ENCODE results near the gene PDE6B.

PDE6B gene

DNA sequence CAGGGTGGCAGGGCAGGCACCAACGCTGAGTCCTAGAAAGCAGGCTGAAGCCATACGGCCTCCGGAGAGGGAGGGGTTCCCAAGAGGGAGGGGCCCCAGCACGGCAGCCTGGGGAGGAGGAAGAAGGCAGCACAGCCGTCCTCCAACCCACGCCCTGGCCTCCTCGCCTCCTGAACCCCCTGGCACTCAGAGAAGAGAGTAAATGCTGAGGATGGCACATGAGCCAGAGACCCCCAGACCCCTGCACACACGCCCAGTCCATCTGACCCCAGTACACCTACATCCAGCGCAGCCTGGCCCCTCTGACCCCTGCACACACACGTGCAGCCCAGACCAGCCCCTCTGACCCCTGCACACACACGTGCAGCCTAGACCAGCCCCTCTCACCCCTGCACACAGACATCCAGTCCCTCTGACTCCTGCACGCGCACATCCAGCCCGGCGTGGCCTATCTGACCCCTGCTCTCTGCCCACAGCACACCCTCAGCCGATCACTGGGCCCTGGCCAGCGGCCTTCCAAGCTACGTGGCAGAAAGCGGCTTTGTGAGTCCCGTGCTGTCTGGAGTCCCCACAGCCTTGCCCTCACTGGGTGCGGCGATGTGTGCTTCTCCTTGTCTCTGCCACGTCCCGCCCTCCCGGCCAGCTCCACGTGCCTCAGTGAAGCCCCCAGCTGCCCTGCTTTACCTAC is 30.2 kb downstream of the PDE6B start:
- H3K4me3 ChIP-seq (ENCODE audit: low read length), result no peak overlapping the region
- H3K4me1 ChIP-seq (ENCODE audit: insufficient read depth, low read length), result no peaks in the 10 kb centered on the region
- H2AFZ ChIP-seq (ENCODE audit: low read depth, low read length), result no peak overlapping the region
- no peaks in the 10 kb centered on the region for H3K36me3 ChIP-seq (ENCODE audit: insufficient read depth, low read length)
- peaks cover 2% of the 10 kb centered on the region for H3K9me3 ChIP-seq (ENCODE audit: low read length)
- no peaks in the 10 kb centered on the region for H3K27me3 ChIP-seq (ENCODE audit: insufficient read depth, low read length)

DNA sequence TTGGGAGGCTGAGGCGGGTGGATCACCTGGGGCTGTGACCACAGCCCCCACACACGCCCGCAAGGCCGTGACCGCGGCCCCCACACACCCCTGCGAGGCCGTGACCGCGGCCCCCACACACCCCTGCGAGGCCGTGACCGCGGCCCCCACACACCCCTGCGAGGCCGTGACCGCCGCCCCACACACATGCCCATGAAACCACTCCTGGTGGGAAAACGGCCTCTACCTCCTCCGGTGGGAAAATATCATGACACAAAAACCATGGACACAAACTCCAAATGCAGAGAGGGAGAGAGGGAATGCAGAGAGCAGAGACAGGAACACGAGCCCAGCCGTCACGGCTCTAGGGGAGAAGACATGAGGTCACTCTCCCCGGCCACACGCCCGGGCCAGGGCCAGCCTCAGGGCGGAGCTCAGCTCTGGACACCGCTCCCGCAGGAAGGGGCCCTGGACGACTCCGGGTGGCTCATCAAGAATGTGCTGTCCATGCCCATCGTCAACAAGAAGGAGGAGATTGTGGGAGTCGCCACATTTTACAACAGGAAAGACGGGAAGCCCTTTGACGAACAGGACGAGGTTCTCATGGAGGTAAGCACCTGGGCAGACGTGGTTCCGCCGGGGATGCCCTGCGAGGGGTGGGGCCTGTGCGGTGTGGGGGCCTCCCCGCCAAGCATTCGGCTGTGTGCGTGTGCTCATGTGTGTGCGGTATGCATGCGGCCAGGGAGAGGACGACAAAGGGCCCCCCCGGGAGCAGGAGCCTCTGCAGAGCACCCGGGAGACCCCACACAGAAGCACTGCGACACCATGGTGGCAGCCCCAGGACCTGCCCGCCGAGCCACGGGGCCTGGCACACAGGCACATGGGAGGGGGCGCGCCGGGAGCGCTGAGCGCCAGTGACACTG is 31.3 kb downstream of the PDE6B start:
- Histone ChIP-seq H3K9me3 (ENCODE audit: low read length) (peaks cover 2% of the 10 kb centered on the region), H3K36me3 (ENCODE audit: insufficient read depth, low read length) (no peaks in the 10 kb centered on the region), H3K4me3 (ENCODE audit: low read length) (no peak overlapping the region), H2AFZ (ENCODE audit: low read depth, low read length) (no peak overlapping the region), H3K27me3 (ENCODE audit: insufficient read depth, low read length) (no peaks in the 10 kb centered on the region), H3K4me1 (ENCODE audit: insufficient read depth, low read length) (no peaks in the 10 kb centered on the region)

DNA sequence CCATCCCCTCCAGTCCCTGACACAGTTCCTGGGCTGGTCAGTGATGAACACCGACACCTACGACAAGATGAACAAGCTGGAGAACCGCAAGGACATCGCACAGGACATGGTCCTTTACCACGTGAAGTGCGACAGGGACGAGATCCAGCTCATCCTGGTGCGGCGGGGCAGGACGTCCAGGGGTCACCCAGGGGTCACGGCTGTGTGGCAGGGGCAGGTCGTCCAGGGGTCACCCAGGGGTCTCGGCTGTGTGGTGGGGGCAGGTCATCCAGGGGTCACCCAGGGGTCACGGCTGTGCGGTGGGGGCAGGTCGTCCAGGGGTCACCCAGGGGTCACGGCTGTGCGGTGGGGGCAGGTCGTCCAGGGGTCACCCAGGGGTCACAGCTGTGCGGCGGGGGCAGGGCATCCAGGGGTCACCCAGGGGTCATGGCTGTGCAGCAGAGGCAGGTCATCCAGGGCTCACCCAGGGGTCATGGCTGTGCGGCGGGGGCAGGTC is 32.0 kb downstream of the PDE6B start:
- Histone ChIP-seq H2AFZ (ENCODE audit: low read depth, low read length) (no peak overlapping the region), H3K4me3 (ENCODE audit: low read length) (no peak overlapping the region), H3K4me1 (ENCODE audit: insufficient read depth, low read length) (no peaks in the 10 kb centered on the region)

DNA sequence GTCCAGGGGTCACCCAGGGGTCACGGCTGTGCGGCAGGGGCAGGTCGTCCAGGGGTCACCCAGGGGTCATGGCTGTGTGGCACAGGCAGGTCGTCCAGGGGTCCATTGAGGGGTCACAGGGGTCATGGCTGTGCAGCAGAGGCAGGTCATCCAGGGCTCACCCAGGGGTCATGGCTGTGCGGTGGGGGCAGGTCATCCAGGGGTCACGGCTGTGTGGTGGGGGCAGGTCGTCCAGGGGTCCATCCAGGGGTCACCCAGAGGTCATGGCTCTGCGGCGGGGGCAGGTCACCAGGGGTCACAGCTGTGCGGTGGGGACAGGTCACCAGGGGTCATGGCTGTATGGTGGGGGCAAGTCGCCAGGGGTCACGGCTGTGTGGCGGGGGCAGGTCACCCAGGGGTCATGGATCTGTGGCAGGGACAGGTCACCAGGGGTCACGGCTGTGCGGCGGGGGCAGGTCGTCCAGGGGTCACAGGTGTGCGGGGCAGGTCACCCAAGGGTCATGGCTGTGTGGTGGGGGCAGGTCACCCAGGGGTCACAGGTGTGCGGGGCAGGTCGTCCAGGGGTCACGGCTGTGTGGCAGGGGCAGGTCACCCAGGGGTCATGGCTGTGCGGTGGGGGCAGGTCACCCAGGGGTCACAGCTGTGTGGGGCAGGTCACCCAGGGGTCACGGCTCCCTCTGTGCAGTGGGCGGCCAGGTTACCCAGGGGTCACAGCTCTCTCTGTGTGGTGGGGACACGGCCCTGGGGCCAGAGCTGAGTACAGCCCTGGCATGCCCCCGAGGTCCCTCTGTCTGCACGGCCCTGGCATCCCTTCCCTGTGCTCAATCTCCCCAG is 32.7 kb downstream of the PDE6B start:
- no peaks in the 10 kb centered on the region for H3K4me1 ChIP-seq (ENCODE audit: insufficient read depth, low read length)
- no peaks in the 10 kb centered on the region for H3K36me3 ChIP-seq (ENCODE audit: insufficient read depth, low read length)
- H3K4me3 ChIP-seq (ENCODE audit: low read length), result no peak overlapping the region
- H2AFZ ChIP-seq (ENCODE audit: low read depth, low read length), result no peak overlapping the region
- H3K27me3 ChIP-seq (ENCODE audit: insufficient read depth, low read length), result peaks cover 2% of the 10 kb centered on the region
- H3K9me3 ChIP-seq (ENCODE audit: low read length), result peaks cover 5% of the 10 kb centered on the region

More for the DNA sequence above, 32.0 kb downstream of the PDE6B start:
- Histone ChIP-seq H3K36me3 (ENCODE audit: insufficient read depth, low read length) (no peaks in the 10 kb centered on the region), H3K9me3 (ENCODE audit: low read length) (peaks cover 5% of the 10 kb centered on the region), H3K27me3 (ENCODE audit: insufficient read depth, low read length) (no peaks in the 10 kb centered on the region)

DNA sequence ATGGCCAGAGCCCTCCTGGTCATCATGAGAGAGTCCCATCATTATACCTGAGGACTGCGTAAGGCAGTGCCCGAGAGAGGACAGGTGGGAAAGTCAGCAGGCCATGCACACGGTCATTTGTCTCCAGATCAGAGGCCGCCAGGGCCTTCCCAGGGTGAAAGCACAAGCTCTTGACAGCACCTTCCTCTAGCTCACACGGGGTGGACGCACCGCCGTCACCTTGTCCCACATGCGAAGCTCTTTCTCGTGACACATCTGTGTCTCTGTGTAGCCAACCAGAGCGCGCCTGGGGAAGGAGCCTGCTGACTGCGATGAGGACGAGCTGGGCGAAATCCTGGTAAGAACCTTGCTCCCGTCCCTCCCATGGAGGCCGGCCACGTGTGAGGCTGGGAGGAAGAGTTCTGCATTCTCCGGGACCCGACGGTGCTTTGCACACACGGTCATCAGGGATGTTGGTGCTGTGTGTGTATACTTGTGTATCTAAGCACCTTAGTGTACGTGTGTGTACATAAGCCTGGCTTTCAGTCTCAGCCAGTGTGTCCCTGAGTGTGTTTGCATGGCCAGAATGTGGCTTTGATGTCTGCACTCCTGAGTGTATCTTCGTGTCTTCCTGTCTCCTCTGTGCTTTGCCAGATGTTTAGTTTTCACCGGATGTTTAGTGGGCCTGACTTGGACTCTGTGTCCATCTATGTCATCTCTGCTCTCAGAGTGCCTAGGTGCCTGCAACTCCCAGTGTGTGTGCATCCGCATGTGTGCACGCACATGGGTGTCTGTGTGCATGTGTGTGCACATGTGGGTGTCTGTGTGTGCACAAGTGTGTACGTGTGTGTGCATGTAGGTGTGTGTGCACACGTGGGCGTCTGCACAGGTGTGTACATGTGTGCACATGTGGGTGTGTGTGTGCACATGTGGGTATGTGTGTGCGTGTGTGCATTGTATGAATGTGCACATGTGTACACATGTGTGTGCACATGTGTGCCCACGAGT is 33.6 kb downstream of the PDE6B start:
- Histone ChIP-seq H2AFZ (ENCODE audit: low read depth, low read length) (no peak overlapping the region), H3K9me3 (ENCODE audit: low read length) (peaks cover 5% of the 10 kb centered on the region), H3K4me3 (ENCODE audit: low read length) (no peak overlapping the region), H3K4me1 (ENCODE audit: insufficient read depth, low read length) (no peaks in the 10 kb centered on the region), H3K27me3 (ENCODE audit: insufficient read depth, low read length) (peaks cover 11% of the 10 kb centered on the region), H3K36me3 (ENCODE audit: insufficient read depth, low read length) (no peaks in the 10 kb centered on the region)

DNA sequence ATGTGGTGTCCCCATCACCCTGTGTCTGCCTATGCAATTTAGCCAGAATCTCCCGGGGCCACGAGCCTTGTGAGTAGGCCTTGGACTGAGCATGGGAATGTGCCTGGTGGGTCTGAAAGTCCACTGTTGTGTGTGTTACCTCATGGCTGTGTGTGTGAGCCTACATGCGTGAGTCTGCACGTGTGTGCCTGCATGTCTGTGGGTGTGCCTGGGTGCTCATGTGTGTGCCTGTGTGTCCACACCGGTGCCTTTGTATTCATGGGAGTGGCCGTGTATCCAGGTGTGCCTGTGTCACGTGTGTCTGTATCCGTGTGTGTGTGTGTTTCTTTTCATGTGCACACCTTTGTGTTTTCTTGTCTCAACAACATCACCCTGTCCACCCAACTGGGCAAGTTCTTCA is 34.5 kb downstream of the PDE6B start:
- Histone ChIP-seq H3K36me3 (ENCODE audit: insufficient read depth, low read length) (no peaks in the 10 kb centered on the region), H3K4me1 (ENCODE audit: insufficient read depth, low read length) (no peaks in the 10 kb centered on the region), H3K9me3 (ENCODE audit: low read length) (peaks cover 8% of the 10 kb centered on the region), H3K27me3 (ENCODE audit: insufficient read depth, low read length) (peaks cover 19% of the 10 kb centered on the region), H2AFZ (ENCODE audit: low read depth, low read length) (no peak overlapping the region), H3K4me3 (ENCODE audit: low read length) (no peak overlapping the region)

DNA sequence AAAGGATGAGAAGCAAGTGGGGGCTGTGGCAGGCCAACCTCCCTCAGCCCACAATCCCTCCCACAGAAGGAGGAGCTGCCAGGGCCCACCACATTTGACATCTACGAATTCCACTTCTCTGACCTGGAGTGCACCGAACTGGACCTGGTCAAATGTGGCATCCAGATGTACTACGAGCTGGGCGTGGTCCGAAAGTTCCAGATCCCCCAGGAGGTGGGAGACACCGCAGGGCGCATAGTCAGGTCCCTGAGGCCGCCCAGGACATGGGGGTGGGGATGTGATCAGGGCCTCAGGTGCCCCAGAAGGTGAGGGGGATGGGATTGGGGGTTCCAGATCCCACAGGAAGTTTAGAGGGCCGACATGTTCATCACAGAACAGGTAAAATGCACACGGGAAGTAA is 35.0 kb downstream of the PDE6B start:
- Histone ChIP-seq H3K4me3 (ENCODE audit: low read length) (no peak overlapping the region), H3K36me3 (ENCODE audit: insufficient read depth, low read length) (no peaks in the 10 kb centered on the region), H3K4me1 (ENCODE audit: insufficient read depth, low read length) (no peaks in the 10 kb centered on the region), H2AFZ (ENCODE audit: low read depth, low read length) (no peak overlapping the region), H3K27me3 (ENCODE audit: insufficient read depth, low read length) (peaks cover 25% of the 10 kb centered on the region), H3K9me3 (ENCODE audit: low read length) (peaks cover 8% of the 10 kb centered on the region)

DNA sequence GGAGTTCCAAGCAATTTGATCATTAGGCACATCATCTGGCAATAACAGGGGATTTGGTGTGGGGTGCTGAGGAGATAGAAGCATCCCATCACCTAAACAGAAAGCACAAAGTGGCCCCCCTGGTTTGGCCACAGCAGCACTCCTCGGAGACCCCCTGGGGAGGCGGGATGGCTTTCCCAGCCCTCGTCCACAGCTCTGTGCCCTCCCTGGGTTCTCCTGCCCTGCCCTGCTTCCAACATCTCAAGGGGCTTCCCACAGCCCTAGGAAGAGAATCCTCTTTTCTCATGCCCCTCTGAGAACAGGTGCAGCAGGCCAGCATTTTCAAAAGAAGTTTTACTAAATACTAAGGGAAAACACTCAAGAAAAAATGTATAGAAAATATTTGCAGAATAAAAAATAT is 35.9 kb downstream of the PDE6B start:
- Histone ChIP-seq H3K36me3 (ENCODE audit: insufficient read depth, low read length) (no peaks in the 10 kb centered on the region), H3K4me3 (ENCODE audit: low read length) (no peak overlapping the region), H3K9me3 (ENCODE audit: low read length) (peaks cover 8% of the 10 kb centered on the region), H3K4me1 (ENCODE audit: insufficient read depth, low read length) (no peaks in the 10 kb centered on the region), H3K27me3 (ENCODE audit: insufficient read depth, low read length) (peaks cover 25% of the 10 kb centered on the region), H2AFZ (ENCODE audit: low read depth, low read length) (no peak overlapping the region)

DNA sequence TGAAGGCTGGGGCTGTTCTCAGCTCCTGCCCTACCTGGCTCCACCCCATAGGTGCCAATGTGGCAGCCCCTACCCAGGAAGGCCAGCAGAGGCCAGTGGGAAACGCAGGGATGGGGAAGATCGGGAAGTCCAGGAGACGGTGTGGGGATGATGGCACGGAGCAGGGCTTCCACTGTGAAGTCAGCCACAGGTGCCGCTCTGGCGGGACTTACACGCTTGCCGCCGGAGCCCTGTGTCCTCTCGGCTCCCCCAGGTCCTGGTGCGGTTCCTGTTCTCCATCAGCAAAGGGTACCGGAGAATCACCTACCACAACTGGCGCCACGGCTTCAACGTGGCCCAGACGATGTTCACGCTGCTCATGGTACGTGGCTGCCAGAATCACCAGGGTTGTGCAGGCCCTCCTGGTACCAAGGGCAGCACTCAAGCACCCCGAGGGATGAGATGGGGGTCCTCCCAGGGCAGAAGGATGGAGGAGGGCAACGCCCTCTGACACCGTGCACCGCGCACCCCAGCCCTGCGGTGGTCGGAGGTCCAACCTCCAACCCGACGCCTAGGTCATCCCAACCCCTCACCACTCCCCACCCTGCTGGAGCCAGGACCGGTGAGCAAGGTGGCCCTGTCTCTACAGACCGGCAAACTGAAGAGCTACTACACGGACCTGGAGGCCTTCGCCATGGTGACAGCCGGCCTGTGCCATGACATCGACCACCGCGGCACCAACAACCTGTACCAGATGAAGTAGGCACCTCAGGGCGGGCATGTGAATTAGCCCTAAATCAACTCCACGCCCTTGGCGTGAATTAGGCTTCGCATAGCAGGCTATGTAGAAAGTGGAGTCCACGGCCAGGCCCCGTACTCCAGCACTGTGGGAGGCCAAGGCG is 36.7 kb downstream of the PDE6B start:
- Histone ChIP-seq H3K9me3 (ENCODE audit: low read length) (peaks cover 8% of the 10 kb centered on the region), H3K4me1 (ENCODE audit: insufficient read depth, low read length) (no peaks in the 10 kb centered on the region), H3K4me3 (ENCODE audit: low read length) (no peak overlapping the region), H3K36me3 (ENCODE audit: insufficient read depth, low read length) (no peaks in the 10 kb centered on the region), H3K27me3 (ENCODE audit: insufficient read depth, low read length) (peaks cover 25% of the 10 kb centered on the region), H2AFZ (ENCODE audit: low read depth, low read length) (no peak overlapping the region)

DNA sequence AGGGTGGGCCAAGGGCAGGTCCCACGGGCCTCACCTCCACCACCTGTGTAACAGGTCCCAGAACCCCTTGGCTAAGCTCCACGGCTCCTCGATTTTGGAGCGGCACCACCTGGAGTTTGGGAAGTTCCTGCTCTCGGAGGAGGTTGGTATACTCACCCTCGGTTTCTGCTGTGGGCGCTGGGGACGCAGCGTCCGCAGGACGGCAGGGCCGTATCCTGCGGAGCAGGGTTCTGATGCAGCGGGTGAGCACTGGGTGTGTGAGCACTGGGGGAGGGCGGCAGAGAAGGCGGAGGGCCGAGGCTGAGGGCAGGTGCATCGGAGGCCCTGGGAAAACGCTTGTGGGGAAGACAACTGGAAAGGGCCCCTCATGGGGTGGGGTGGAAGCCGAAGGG is 37.7 kb downstream of the PDE6B start:
- peaks cover 25% of the 10 kb centered on the region for H3K27me3 ChIP-seq (ENCODE audit: insufficient read depth, low read length)
- peaks cover 8% of the 10 kb centered on the region for H3K9me3 ChIP-seq (ENCODE audit: low read length)
- H3K4me1 ChIP-seq (ENCODE audit: insufficient read depth, low read length), result no peaks in the 10 kb centered on the region
- H3K36me3 ChIP-seq (ENCODE audit: insufficient read depth, low read length), result no peaks in the 10 kb centered on the region
- no peak overlapping the region for H3K4me3 ChIP-seq (ENCODE audit: low read length)
- peak overlapping the region; percentile 55 for H2AFZ ChIP-seq (ENCODE audit: low read depth, low read length)
